ENCODE data around the gene ZNF576.
"Not testable (repeated sequence)": the region's sequence is repeated elsewhere in the genome, so short reads cannot be mapped to it uniquely, and the experiment has no call there.

Gene ZNF576

DNA sequence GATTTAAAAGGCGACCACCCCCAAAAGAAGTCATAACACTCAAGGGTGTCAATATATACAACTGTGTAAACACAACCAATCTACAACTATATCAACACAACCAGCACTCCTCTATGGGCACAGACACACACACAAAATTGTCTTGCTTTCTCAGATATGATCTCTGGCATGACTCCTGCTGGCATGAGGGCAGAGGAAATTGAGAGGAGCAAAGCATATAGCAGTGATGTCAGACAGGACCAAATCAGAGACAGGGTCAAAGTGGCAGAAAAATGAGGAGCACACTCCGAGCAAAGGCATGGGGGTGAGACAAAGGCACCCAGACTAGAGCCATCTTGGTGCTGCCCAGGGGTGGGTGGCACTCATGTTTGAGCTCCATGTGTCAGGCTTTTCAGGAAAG is 10.0 kb upstream of the ZNF576 start:
- no peak for DNase-seq (ENCODE audit: low read depth)
- TF ChIP-seq, protein P1, sequence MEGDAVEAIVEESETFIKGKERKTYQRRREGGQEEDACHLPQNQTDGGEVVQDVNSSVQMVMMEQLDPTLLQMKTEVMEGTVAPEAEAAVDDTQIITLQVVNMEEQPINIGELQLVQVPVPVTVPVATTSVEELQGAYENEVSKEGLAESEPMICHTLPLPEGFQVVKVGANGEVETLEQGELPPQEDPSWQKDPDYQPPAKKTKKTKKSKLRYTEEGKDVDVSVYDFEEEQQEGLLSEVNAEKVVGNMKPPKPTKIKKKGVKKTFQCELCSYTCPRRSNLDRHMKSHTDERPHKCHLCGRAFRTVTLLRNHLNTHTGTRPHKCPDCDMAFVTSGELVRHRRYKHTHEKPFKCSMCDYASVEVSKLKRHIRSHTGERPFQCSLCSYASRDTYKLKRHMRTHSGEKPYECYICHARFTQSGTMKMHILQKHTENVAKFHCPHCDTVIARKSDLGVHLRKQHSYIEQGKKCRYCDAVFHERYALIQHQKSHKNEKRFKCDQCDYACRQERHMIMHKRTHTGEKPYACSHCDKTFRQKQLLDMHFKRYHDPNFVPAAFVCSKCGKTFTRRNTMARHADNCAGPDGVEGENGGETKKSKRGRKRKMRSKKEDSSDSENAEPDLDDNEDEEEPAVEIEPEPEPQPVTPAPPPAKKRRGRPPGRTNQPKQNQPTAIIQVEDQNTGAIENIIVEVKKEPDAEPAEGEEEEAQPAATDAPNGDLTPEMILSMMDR (conservative IDR thresholded peaks at IDR 0.05; ENCODE audit: low read depth, low read length): no peak
- no peak overlapping the region for H3K4me3 ChIP-seq (ENCODE audit: low read depth, low read length)

DNA sequence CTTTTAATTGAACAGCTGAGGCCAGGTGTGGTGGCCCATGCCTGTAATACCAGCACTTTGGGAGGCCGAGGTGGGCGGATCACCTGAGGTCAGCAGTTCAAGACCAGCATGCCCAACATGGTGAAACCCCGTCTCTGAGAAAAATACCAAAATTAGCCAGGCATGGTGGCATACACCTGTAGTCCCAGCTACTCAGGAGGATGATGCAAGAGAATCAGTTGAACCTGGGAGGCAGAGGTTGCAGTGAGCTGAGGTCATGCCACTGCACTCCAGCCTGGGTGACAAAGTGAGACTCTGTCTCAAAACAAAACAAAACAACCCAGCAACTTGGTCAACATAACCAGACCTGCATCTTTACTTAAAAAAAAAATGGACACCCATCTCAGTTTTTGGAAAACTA is 9.4 kb upstream of the ZNF576 start:
- DNase-seq (ENCODE audit: low read depth); H3K4me3 ChIP-seq (ENCODE audit: low read depth, low read length): not testable (repeated sequence)

DNA sequence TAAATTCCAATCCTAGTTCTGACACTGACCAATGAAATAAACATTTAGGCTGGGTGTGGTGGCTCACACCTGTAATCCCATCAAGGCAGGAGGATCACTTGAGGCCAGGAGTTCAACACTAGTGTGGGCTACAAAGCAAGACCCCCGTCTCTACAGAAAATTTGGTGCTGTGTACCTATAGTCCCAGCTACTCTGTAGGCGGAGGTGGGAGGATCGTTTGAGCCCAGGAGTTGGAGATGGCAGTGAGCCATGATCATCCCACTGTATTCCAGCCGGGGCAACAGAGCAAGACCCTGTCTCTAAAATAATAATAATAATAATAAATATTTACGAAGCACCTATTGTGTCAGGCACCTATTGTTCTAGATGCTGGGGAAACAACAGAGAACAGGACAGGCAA is 7.1 kb upstream of the ZNF576 start:
- no peak for DNase-seq (ENCODE audit: low read depth)
- no peak overlapping the region for H3K4me3 ChIP-seq (ENCODE audit: low read depth, low read length)
- TF ChIP-seq, protein P1 (conservative IDR thresholded peaks at IDR 0.05; ENCODE audit: low read depth, low read length): no peak

DNA sequence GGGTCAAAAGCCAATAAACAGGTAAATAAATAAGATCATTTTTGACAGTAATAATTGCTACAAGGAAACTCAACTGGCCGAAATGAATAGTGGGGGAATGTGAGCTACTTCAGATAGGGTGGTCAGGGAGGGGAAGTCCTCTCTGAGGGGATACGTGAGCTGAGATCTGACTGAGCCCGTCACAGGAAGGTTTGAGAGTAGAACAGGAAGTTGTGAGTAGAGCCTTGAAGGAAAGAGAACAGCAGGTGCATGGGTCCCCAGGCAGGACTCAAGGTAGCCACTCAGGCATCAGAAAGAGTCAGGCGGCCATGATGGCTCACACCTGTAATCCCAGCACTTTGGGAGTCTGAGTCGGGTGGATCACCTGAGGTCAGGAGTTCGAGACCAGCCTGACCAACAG is 6.7 kb upstream of the ZNF576 start:
- no peak for DNase-seq (ENCODE audit: low read depth)
- no peak overlapping the region for H3K4me3 ChIP-seq (ENCODE audit: low read depth, low read length)
- TF ChIP-seq, protein P1 (conservative IDR thresholded peaks at IDR 0.05; ENCODE audit: low read depth, low read length): no peak

DNA sequence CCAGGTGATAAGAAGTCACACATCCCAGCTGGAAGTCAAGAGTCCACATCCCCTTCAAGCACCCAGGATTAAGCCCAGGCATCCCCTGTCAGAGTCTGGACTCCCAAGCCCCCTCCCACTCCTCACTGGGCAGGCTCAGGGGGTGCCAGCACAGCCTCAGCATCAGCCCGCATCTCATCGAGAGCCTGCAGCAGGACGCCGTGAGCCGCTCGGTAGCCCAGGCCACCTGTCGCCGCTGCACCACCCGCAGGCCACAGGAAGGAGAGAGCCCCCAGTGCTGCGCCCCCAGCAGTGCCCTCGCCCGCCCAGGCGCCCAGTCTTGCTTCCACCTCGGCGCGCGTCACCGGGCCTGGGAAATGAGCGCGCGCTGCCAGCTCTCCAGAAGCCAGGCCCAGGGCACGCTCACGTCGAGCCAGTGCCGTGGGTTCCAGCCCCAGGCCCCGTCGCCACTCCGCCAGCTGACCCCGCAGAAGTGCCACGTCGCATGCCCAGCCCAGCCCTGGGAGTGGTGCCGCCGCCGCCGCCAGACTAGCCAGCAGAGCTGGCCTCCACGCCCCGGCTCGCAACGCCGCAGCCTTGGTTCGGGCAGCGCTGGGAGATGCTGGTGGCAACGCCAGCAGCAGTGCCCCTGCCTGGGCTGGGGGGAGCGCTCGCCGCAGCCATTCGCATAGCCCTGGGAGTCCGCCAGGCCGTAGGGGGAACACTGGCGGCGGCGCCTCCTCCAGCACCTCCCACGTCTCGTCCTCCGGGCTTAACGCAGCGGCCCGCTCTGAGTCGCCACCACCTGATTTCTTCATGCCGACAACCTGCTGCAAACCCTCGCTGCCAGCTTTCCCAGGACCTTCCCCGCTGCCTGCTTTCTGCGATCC is 4.3 kb upstream of the ZNF576 start:
- no peak overlapping the region for H3K4me3 ChIP-seq (ENCODE audit: low read depth, low read length)
- DNase-seq (ENCODE audit: low read depth): no peak
- TF ChIP-seq, protein P1 (conservative IDR thresholded peaks at IDR 0.05; ENCODE audit: low read depth, low read length): no peak

DNA sequence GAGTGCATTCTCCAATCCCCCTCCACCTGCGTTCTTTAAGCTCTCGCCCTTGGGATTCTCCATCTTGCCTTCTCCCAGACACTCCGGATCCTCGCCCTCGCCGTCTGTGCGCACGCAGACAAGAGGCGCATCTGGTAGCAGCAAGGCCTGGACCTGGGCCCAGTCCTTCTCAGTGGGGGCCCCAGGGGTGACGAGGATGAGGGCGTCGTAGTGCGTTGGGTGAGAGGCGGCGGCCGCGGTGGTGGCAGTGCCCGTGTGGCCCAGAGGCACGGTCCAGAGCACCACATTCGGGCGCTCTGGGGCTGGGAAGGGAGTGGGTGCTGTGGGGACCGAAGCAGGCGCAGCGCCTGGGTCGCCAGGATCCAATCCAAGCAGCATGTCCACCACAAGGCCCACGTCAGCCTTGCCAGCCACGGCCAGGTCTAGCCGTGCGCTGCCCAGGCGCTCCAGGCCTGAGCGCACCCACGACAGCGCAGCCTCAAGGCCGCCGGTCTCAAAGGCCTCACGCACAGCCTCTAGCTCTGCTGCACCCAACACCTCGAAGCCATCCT is 3.5 kb upstream of the ZNF576 start:
- DNase-seq (ENCODE audit: low read depth): no peak
- TF ChIP-seq, protein P1 (conservative IDR thresholded peaks at IDR 0.05; ENCODE audit: low read depth, low read length): no peak
- H3K4me3 ChIP-seq (ENCODE audit: low read depth, low read length): no peak overlapping the region

DNA sequence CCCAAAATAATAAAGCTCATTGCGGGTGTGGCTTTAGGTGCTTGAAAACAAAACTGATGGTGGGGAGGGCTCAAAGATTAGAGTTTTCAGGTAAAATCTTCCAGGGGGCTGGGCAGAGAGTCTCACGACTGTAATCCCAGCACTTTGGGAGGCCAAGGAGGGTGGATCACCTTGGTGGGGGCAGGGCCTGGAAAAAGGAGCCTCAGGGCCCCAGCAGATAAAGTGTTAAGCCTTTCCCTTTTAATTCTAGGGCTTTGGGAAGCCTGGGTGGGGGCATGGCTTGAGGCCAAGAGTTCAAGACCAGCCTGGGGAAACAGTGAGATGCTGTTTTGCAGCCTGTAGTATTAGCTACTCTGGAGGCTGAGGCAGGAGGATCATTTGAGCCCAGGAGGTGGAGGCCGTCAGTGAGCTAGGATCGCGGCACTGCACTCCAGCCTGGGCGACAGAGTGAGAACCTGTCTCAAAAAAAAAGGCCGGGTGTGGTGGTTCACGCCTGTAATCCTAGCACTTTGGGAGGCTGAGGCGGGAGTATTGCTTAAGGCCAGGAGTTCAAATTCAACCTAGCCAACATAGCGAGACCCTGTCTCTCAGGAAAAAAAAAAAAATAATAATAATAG is 2.2 kb upstream of the ZNF576 start:
- TF ChIP-seq, protein P1 (conservative IDR thresholded peaks at IDR 0.05; ENCODE audit: low read depth, low read length): no peak
- no peak for DNase-seq (ENCODE audit: low read depth)
- H3K4me3 ChIP-seq (ENCODE audit: low read depth, low read length): peak overlapping the region; percentile 85

All from choroid plexus epithelial cell (primary cell).